Activated T-cell treated with anti-CD3 and anti-CD28 coated beads for 1 hour (primary cell): ENCODE results near the gene FREM3.

Experiments
- DNase-seq: peaks from one replicate; pipeline ENCODE4 v3.0.0-alpha.2; 2020; ENCODE audit warnings: low read depth

Gene FREM3

DNA sequence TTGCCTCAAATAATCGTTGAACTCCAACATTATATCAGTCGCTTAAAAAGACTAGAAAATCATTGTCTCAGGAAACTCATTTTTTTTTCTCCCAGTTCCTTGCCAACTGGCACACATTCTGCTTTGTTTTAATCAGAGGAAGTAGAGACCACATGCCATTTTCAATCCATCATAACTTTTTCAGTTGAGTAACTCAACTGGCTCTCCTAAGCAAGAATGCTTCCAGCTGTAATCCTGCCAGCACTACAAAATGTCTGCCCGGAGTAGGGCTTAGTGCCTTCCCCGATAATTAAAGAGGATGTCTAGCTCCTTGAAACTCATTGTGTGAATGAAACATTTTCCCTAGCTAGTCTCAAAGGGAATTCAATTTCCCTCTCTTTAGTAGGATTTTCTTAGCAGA lies 33.0 kb downstream of the FREM3 start:
- no peak for DNase-seq

DNA sequence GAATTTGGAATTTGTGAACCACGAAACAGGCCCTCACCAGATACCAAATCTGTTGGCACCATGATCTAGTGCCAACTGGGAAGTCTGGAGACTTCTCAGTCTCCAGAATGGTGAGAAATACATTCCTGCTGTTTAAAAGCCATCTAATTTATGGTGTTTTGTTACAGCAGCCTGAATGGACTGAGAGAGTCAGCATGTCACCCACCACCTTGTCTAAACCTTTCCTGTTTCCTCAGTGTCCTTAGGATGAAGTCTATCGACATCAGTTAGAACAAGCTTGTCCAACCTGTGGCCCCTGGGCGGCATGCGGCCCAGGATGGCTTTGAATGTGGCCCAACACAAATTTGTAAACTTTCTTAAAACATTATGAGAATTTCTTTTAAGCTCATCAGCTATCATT lies 42.1 kb downstream of the FREM3 start:
- DNase-seq: no peak

DNA sequence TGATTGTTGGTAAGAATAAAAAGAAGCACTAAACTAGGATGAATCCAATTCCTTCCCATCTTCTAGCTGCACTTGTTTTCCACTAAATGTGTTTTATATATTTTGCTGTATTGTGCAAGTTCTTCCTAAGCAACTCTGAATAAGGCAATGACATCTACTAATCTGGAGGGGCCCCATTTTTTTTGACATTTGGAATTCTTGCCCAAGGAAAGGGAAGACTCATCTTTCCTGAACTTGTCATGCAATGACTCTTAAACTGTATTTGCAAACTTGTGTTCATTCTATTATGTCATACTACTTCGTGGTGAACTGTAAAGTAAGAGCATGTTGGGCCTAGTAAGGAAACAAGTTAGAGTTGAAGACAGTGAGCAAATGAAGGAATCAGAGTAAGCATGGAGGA lies 45.9 kb downstream of the FREM3 start:
- DNase-seq: no peak

DNA sequence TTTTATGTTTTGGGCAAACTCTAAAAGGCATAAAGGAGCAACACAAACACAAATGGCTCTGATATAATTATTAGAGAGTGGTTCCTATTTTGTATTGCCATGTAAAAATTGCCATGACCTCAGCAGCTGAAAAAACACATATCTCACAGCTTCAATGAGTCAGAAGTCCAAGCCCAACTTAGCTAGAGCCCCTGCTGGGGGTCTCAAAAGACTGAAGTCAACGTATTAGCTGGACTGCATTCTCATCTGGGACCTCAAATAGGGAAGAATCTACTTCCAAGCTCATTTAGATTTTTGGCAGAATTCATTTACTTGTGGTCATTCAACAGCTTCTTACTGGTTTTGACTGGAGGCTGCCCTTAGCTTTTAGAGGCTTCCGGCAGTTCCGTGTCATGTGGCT lies 47.4 kb downstream of the FREM3 start:
- DNase-seq: no peak

DNA sequence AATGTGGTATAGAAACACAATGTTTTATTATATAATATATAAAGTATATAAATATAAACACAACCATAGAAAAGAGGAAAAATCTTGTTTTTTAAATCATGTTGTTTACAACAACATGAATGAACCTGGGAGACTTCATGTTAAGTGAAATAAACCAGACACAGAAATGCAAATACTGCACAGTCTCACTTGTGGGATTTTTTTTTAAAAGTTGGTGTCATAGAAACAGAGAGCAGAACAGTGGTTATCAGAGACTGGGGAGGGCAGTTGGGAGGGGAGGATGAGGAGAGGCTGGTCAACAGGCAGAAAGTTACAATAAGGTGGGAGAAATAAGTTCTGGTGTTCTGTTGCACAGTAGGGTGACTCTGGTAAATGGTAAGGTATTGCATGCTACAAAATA lies 57.1 kb downstream of the FREM3 start:
- DNase-seq: no peak

DNA sequence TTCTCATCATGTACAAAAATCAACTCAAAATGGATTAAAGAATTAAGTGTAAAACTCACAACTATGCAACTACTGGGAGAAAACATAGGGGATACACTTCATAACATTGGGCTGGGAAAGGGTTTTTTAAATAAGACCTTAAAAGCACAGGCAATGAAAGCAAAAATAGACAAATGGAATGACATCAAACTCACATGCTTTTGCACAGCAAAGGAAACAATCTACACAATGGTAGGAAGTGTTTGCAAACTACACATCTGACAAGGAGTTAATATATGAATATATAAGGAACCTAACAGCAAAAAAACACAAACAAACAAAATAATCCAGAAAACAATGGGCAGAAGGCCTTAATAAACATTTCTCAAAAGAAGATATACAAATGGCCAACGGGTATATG lies 57.9 kb downstream of the FREM3 start:
- no peak for DNase-seq

DNA sequence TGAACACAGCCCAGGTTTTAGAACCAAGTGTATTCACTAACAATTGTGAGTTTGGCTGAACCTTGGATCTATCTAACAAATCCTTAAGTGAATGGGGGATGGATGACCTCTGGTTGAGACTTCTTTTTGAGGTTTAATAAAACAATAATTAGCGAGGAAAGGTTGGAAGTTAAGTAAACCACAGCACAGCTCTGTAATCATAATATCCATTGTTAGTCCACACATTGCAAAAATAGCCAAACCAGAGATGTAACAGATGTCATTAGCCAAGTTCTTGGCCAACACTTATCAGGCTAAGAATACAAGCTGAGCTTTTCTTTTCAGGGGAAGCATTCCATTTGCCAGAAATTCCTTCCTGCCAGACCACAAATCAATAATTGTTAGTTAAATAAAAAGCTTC lies 59.1 kb downstream of the FREM3 start:
- no peak for DNase-seq

DNA sequence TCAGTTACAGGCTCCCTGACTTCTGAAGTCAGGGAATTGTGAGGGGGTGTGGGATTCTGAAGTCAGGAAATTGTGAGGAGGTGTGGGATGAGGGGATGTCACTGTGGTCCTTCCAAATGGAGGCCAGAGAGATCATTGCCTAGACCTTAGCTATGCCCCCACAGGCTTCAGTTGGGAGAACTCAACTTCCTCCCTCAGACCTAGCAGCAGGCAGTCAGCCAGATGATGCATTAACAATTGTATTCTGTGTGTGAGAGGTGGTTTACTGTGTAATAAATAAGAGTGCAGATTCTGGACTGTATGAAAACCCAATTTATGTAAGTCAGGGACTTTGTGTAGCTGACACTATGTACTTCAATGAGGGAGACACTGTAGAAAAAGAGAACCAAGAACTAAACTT lies 65.7 kb downstream of the FREM3 start:
- DNase-seq: no peak

DNA sequence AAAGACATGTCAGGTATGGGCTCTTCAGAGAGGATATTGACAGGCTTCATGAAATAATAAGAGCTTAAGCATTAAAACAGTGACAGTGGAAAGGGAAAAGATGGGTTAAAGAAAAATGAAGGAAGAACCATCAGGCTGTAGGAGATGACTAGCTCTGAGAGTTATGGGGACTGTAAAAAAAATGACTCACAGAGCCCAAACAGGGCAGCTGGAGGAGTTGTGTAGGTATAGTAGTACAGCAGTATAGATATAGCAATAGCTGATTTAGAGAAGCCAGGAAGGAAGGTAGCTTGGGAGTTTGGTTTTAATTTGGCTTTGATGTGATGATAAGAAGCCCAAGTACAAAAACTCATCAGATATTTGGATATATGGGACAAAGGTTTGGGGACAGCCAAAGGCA lies 66.6 kb downstream of the FREM3 start:
- no peak for DNase-seq

DNA sequence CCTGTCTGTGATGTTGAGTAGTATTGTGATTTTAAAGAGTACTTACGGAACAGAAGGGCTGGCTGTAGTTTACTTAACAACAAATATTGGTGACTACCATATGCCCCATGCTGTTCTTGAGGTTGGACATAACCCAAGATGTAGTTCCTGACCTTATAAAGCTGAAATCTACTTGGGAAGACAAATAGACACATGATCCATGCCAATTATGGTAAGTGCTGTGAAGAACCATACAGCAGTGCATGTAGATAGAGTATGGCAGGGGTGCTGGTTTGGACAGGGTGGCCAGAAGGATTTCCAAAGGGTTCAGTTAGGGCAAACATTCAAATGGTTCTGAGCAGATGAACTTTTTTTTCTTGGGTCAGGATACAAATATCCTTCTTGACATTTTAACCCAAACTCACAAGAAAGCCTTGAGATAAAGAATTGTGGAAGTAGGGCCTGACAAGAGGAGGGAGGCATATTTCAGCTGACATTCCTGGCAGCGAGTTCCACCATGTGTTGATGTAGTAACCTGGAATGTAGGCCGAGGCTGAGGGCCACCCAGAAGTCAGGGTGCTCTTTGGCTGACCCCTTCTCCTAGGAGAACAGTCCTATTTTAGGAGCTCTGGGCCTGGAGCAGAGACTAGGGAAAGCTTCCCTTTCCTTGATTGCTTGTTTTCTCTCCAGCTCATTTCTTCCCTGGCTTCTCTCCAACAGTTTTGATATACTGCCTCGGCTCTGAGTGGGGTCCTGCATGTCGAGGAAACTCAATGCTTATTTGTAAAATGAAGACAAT lies 74.2 kb downstream of the FREM3 start:
- DNase-seq: no peak

DNA sequence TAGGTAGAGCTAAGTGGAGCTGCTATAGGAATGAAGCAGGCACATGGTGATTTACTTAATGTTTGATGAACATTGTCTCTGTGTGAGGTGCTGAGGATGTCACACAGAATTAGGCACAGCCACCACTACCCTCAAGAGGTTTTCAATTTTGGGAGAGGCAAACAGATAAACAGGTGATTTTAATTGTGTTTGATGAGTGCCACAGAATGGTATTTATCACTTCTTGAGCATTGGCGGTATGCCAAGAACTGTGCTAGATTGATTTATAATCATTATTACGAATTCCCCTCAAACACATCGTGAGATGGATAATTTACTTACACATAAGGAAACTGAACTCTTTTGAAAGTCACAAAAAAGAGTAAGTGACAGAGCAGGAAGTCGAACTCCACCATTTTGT lies 74.8 kb downstream of the FREM3 start:
- DNase-seq: no peak

DNA sequence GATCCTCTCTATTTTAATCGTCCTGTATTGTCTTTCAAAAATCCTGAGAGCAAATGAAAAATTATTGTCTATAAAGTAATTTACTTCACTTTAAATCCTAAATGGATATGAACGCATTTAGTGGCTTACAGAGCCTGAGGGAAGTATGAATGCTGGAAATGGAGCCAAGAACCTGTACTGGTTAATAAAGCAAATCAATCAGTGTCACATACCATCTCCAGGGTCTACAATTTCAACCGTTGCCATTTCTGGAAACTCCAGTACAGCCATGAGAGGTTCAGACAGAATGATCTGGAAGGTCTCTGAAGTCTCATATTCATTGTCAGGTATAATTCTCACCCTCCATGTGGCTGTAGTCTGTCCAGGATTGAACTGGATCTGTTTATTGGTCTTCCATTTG lies 76.6 kb downstream of the FREM3 start:
- no peak for DNase-seq

DNA sequence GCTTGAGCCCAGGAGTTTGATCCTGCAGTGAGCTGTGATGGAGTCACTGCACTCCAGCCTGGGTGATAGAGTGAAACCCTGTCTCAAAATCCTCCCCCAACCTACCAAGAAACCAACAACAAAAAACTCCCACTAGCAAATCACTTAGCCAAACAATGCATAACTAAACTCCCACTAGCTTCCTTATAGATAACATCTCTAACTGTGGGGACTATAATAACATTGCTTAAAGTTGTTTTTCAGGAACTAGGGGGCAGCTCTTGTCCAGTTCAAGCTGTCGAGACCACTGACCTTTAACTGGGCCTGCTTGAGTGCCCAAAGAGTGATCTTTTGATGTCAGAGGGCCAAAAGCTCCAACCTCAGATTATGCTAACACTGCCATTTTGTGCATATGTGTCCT lies 81.7 kb downstream of the FREM3 start:
- DNase-seq: no peak

DNA sequence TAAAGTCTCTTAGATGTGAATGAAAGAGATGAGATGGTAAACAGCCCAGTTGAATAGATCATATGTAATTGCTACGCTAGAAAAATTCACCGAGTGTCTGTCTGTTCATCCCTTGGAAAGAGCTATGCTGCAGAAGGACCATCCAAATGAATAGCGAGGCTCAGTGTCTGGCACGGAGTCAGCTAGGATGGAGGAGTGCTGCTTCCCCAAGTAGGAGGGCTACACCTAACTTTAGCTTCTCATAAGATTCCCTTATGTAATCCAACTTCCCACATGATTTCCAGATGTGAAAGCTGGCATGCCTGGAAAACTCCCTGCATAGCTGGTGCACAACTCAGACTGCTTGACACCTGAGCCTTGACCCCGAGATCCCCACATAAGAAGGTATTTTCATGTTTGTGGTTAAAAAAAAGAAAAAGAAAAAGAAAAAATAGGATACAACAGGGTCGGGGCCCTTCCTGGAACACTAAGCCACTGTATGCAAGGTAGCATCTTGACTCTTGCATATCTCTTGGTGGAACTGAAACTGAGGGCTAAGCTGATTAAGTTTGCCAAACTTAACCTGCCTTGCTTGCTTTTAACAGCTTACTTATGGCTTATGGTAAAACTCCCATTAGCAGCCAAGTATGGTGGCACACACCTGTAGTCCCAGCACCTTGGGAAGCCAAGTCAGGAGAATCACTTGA lies 82.3 kb downstream of the FREM3 start:
- DNase-seq: no peak

DNA sequence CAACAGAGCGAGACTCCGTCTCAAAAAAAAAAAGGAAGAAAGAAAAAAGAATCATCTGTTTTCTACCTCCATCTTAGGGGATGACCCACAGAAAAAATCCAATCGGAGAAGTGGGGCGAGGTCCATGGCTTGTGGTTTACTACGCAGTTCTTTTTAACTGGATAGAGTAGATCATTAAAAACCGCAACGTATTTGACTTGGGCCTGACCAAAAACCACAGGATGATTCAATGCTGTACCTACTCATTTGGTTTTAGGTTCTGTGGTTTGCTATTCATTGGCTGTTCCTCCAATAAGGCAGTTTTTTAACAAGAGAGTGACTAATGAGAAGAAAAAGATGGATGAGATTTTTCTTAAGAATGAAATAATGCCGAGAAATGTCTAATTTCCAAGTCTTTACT lies 83.7 kb downstream of the FREM3 start:
- DNase-seq: no peak

DNA sequence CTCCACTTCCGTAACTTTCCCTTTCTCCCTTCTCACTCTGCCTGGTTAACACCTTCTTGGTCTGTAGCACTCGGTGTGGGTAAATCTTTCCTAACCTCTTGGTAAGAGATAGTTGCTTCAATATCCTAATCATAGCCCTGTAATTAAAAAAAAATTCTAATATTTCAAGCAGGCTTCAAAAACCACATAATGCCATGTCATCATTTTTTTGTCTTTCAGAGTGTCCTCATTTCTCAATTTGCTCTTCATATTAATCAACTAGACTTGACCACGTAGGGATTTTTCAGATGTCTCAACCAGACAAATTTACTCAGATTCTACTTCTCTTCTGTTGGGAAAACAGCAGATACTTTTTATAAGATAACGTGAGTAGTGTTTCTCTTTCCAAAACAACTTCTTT lies 91.0 kb downstream of the FREM3 start:
- DNase-seq: no peak

DNA sequence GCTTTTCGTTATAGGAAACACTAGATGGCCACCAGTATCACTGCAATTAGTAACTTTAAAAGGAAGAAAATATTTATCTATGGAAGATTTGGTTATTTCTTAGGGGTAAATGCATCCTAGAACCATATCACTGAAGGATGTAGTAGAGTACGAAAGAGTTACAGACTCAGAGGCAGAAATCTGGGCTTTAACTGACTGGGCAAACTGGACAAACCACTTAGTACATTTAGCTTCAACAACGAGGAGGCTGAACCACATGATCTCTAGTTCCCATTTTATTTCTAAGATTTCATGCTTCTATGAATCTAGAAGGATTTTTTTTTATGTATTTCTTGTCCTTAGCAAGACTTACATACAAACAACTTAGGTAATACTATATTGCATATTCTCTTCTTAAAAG lies 94.0 kb downstream of the FREM3 start:
- no peak for DNase-seq

DNA sequence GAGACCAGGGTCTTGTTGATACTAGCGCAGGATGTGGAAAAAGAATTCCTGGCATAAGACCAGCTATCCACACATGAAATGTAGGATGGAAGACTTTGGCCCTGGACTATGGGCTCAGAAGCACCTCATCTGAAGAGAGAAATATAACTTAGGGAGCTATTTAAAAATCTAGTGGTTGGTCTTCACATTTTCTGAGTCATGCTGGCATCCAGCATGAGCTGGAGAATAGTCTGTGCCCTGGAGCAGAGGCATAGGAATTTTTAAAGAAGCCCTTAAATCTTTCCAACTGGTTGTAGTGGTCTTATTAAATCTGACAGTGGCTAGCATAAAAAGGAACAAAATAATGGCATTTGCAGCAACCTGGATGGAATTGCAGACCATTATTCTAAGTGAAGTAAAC lies 100.6 kb downstream of the FREM3 start:
- DNase-seq: no peak

DNA sequence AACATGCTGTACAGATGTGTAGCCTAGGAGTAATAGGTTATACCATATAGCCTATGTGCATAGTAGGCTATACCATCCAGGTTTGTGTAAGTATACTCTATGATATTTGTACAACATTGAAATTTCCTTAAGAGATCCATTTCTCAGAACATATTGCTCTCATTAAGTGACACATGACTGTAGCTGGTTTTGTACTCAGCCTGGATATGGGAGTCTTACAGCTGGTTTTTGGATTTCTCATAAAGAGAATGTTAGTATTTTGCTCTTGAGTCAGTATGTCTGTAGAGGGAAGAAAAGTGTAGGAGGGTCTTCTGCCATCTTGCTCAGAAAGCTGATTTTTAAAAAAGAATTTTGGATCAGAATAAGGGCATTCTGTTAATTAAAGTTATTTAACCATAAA lies 101.7 kb downstream of the FREM3 start:
- no peak for DNase-seq

DNA sequence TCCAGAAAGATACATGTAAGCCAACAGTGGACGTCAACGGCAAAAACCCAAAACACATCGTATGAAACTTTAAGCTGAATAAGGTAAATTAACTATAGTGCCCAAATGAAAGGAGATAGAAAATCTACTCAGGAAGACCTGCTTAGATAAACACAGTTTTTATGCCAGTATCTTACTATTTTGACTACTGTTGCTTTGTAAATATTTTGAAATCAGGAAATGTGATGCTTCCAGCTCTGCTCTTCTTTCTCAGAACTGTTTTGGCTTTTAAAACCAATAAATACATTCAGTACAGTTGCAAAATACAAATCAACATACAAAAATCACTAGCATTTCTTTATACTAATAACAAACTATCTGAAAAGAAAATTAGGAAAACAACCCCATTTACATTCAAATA lies 103.2 kb downstream of the FREM3 start:
- no peak for DNase-seq

DNA sequence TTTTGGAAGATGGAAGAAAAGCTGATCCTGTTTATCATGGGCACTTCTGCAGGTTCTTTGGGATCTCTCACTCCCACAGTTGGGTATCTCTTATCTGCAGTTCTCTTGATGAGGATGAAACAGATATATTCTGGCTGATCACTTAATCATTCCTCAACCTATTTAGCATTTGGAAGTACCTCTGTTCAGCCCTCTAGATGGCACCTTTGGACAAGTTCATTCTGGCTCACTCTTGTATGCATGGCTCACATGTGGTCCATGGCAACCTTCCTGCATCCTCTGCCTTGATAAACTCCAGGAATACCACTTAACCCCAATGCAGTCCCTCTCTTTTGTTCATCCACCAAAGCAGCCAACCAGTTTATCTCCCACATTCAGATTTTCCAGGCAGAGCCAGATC lies 112.8 kb downstream of the FREM3 start:
- DNase-seq: no peak

DNA sequence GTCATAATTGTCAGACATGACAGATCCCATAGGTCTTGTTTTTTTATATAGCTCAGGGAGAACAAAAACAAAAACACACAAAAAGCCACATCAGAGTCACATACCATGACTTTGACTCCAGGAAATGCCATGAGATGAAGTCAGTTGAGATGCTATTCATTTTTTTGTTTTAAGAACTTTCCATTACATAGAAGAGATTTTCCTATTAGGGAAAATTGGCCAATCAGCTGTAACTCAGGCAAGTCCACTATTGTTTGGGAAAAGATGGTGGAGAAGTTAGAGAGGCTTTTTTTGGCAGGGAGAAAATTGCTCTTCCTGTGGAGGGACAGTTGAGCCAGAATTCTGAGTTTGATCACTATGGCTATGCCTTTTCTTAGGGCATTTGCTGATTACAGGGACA lies 114.4 kb downstream of the FREM3 start:
- no peak for DNase-seq

DNA sequence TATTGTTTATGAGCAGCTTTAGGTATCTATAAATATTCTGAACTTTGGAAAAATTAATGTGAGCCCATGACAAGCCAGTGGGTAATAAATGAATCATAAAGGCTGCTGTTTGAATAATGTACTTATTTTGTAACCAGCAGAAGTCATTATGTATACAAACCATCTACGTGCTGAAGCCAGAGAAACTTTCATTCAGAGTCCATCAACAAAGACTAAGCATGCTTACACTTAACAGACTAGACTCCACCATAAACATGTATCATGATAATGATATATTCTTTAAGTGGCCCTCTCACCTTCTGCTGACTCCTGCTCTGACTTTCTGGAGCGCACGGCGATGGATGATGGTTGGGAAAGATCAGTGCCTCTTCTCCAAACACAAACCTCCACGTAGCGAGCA lies 114.9 kb downstream of the FREM3 start:
- no peak for DNase-seq

DNA sequence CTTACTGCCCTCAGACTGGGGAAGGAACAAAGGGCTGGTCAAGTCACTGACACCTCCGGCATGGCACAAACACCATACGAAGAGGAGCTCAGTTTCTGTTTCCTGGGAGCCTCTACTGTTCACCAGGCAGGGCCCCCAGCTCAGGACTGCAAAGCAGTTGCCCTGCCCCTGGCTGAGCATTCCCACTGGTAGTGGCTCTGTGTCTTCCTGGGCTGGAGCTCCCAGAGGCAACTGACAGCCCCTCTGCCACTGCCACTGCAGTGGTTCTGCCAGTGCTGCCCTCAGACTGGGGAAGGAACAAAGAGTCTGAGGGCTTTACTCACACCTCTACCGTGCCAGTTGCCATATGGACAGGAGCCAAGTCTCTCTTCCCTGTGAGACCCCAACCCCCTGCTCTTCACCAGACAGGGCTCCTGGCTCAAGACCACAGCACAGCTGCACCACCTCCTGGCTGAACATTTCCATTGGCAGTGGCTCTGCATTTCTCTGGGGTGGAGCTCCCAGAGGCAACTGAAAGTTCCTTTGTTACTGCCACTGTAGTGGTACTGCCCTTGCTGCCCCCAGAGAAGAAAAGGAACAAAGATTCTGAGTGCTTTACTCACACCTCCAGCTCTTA lies 119.0 kb downstream of the FREM3 start:
- DNase-seq: no peak
